HepG2 (cell line): Measurements from ENCODE around the gene OSM.

Experiments
- ATF2 ChIP-seq: sonication (generic); formaldehyde crosslinking; IDR thresholded peaks from 2 replicates; pipeline ENCODE4 v1.4.0; 2020; ENCODE audit warnings: missing genetic modification reagents
- KAT2B ChIP-seq: fragments of 150-350 bp; IDR thresholded peaks from 2 replicates; pipeline ENCODE4 v1.6.1; 2014; ENCODE audit warnings: low read depth, low read length, borderline replicate concordance
- USF2 ChIP-seq, 2 experiments: sonication (generic) in 1 of 2; formaldehyde crosslinking in 1 of 2; IDR thresholded peaks; 2 replicates each; pipeline versions ENCODE4 v1.5.1 to v1.6.1; 2011 to 2020; ENCODE audit warnings: borderline replicate concordance in 1 of 2, low read depth in 1 of 2, low read length in 1 of 2, mild to moderate bottlenecking in 1 of 2, missing genetic modification reagents in 1 of 2, moderate library complexity in 1 of 2
- ZUFSP ChIP-seq: sonication (generic); formaldehyde crosslinking; IDR thresholded peaks from 2 replicates; pipeline ENCODE4 v1.9.0; 2021; ENCODE audit warnings: missing genetic modification reagents, mild to moderate bottlenecking, borderline replicate concordance

- TF ChIP-seq USF2 (IDR thresholded peaks at IDR 0.05; ENCODE audit: low read depth, low read length) (no peak), USF2 (CRISPR knock-in tag; IDR thresholded peaks at IDR 0.05; ENCODE audit: borderline replicate concordance) (no peak), ZUFSP (no peak), ATF2 (no peak), KAT2B (no peak)
Measured at GRCh38 chr22:30216710-30217109, 49.9 kb downstream of the OSM start.
